ENCODE results near the gene IGF2R.

DNA sequence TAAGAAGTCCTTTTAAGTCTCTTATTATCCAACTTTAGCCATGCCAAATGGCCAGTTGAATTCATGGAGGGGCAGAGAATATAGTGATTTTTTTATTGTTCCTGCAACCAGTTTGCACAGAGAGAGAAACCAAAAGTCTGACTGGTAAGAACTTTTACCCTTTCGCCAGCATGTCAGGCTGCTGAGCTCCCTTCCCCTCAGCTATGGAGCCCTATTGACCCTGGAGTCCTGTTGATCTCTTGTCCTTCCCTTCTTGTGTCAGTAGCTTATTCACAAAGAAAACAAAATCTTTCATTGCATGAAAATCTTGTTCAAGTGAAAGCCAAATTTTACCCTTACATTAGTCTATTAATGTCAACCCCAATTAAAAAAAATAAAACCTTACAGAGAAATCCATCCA is 151.2 kb downstream of the IGF2R start:
- TF ChIP-seq, protein P1, sequence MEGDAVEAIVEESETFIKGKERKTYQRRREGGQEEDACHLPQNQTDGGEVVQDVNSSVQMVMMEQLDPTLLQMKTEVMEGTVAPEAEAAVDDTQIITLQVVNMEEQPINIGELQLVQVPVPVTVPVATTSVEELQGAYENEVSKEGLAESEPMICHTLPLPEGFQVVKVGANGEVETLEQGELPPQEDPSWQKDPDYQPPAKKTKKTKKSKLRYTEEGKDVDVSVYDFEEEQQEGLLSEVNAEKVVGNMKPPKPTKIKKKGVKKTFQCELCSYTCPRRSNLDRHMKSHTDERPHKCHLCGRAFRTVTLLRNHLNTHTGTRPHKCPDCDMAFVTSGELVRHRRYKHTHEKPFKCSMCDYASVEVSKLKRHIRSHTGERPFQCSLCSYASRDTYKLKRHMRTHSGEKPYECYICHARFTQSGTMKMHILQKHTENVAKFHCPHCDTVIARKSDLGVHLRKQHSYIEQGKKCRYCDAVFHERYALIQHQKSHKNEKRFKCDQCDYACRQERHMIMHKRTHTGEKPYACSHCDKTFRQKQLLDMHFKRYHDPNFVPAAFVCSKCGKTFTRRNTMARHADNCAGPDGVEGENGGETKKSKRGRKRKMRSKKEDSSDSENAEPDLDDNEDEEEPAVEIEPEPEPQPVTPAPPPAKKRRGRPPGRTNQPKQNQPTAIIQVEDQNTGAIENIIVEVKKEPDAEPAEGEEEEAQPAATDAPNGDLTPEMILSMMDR (IDR thresholded peaks at IDR 0.05): no peak
- TF ChIP-seq EZH2 (IDR thresholded peaks at IDR 0.05): no peak

All from neural progenitor cell (in vitro differentiated cells).